Keratinocyte (primary cell): ENCODE measurements around the gene NTF4. TPM values are rescaled to one million over a fixed set of nuclear protein-coding genes. Genes with fewer than 3 reads are reported as not detected.

Experiments used
- DNase-seq: peaks from one replicate; pipeline ENCODE4 v3.0.0-alpha.2; 2011; ENCODE audit warnings: low read depth, missing footprints, low spot score
- FAIRE-seq: peaks from 2 replicates; lab custom pipeline; 2011; peaks lifted over from hg19 to GRCh38; lab: Jason Lieb, UNC
- H2AFZ ChIP-seq: 2 replicates; pipeline ENCODE4 v1.6.0; 2012; ENCODE audit warnings: low read length, control low read depth, inconsistent platforms; ENCODE audit not compliant: control insufficient read depth
- H3K27ac ChIP-seq: 2 replicates; pipeline ENCODE4 v1.5.1; 2011; ENCODE audit warnings: low read length; ENCODE audit not compliant: control insufficient read depth, insufficient read depth
- H3K27me3 ChIP-seq: 3 replicates; pipeline ENCODE4 v1.6.0; 2011; ENCODE audit warnings: low read length; ENCODE audit not compliant: control insufficient read depth, insufficient read depth; ENCODE audit errors: extremely low read depth
- H3K36me3 ChIP-seq, 2 experiments: 2 replicates in 1 of 2; 3 replicates in 1 of 2; pipeline ENCODE4 v1.5.1; 2011; ENCODE audit warnings: low read length in 2 of 2, mild to moderate bottlenecking in 1 of 2; ENCODE audit not compliant: control insufficient read depth in 2 of 2, insufficient read depth in 2 of 2; ENCODE audit errors: extremely low read depth in 1 of 2
- H3K4me1 ChIP-seq: 3 replicates; pipeline ENCODE4 v1.5.1; 2011; ENCODE audit warnings: low read length; ENCODE audit not compliant: control insufficient read depth, insufficient read depth; ENCODE audit errors: extremely low read depth
- H3K4me2 ChIP-seq: 3 replicates; pipeline ENCODE4 v1.6.0; 2011; ENCODE audit warnings: low read depth, low read length; ENCODE audit not compliant: control insufficient read depth, insufficient read depth; ENCODE audit errors: extremely low read depth
- H3K4me3 ChIP-seq, 3 experiments: fragments of 200-600 bp in 1 of 3; sonication (generic) in 1 of 3; 2 replicates in 2 of 3; 3 replicates in 1 of 3; pipeline ENCODE4 v1.5.1; 2011 to 2016; ENCODE audit warnings: low read length in 3 of 3, mild to moderate bottlenecking in 3 of 3, control low read depth in 2 of 3, inconsistent platforms in 1 of 3, low read depth in 1 of 3, mixed read lengths in 1 of 3, mixed run types in 1 of 3, moderate library complexity in 1 of 3; ENCODE audit not compliant: control insufficient read depth in 2 of 3, insufficient read depth in 2 of 3; ENCODE audit errors: extremely low read depth in 1 of 3
- H3K79me2 ChIP-seq: 2 replicates; pipeline ENCODE4 v1.6.0; 2012; ENCODE audit warnings: low read length; ENCODE audit not compliant: control insufficient read depth, insufficient read depth
- H3K9ac ChIP-seq: 3 replicates; pipeline ENCODE4 v1.6.0; 2011; ENCODE audit warnings: low read length; ENCODE audit not compliant: control insufficient read depth, insufficient read depth; ENCODE audit errors: extremely low read depth
- H3K9me1 ChIP-seq: 3 replicates; pipeline ENCODE4 v1.6.0; 2011; ENCODE audit warnings: low read length; ENCODE audit not compliant: control insufficient read depth, insufficient read depth; ENCODE audit errors: extremely low read depth
- H3K9me3 ChIP-seq: 2 replicates; pipeline ENCODE4 v1.5.1; 2012; ENCODE audit warnings: low read depth, low read length; ENCODE audit not compliant: control insufficient read depth
- H4K20me1 ChIP-seq: 3 replicates; pipeline ENCODE4 v1.6.0; 2011; ENCODE audit warnings: low read length; ENCODE audit not compliant: control insufficient read depth, insufficient read depth; ENCODE audit errors: extremely low read depth
- CTCF ChIP-seq, 3 experiments: IDR thresholded peaks in 1 of 3; conservative IDR thresholded peaks in 1 of 3; optimal IDR thresholded peaks in 1 of 3; 2 replicates in 2 of 3; 3 replicates in 1 of 3; pipeline versions ENCODE3 to v1.5.1; 2011; ENCODE audit warnings: low read length in 3 of 3, mild to moderate bottlenecking in 3 of 3, moderate library complexity in 2 of 3, control low read depth in 1 of 3, inconsistent platforms in 1 of 3; ENCODE audit not compliant: insufficient read depth in 2 of 3; ENCODE audit errors: extremely low read depth in 1 of 3
- EZH2 ChIP-seq: IDR thresholded peaks from one replicate; pipeline ENCODE4 v1.6.1; 2012; ENCODE audit warnings: inconsistent platforms, mild to moderate bottlenecking, low read length, moderate library complexity
- dilution Hi-C: fragments of 300-500 bp; cut with MboI; formaldehyde crosslinking; loops from one replicate; pipeline ENCODE4 v1.7.0; 2020; ENCODE audit warnings: low sequenced_read_pairs; ENCODE audit not compliant: extremely low pct_ligation_motif_present
- polyA plus RNA-seq, 5 experiments: library from polyadenylated mRNA; depleted of rRNA in 3 of 5; stranded (reverse) in 3 of 5; stranded (forward) in 1 of 5; unstranded in 1 of 5; fragments of >200 nt; gene quantifications; 1 replicate in 1 of 5; 2 replicates in 3 of 5; 3 replicates in 1 of 5; pipeline versions ENCODE4 v1.2.1 to v1.2.3, GENCODE V29; 2011 to 2012; ENCODE audit warnings: missing spikeins in 2 of 5, low read depth in 1 of 5, low replicate concordance in 1 of 5

The NTF4 gene
- polyA plus RNA-seq, 1 donor (not counting 4 experiments of a cell fraction or from before 2014, with no cell fraction given), result 8.3 TPM

GRCh38 chr19:49059053-49059452, 5.6 kb downstream of the NTF4 start:
- TF ChIP-seq EZH2, result no peak
- TF ChIP-seq CTCF (optimal IDR thresholded peaks at IDR 0.05 in 1 of 3, IDR thresholded peaks at IDR 0.05 in 1 of 3, conservative IDR thresholded peaks at IDR 0.05 in 1 of 3; ENCODE audit: extremely low read depth in 1 of 3, insufficient read depth in 2 of 3, low read length in 3 of 3), result no peak
- Histone ChIP-seq H3K9me3 (no peaks in the 10 kb centered on the region), H3K27me3 (no peaks in the 10 kb centered on the region), H3K36me3 (peaks cover 3 to 4% of the 10 kb centered on the region in 2 experiments), H4K20me1 (no peaks in the 10 kb centered on the region), H3K27ac (no peak overlapping the region), H3K4me2 (no peak overlapping the region), H3K79me2 (no peaks in the 10 kb centered on the region), H3K4me1 (peaks cover 21% of the 10 kb centered on the region), H3K4me3 (no peak overlapping the region), H2AFZ (no peak overlapping the region), H3K9ac (no peak overlapping the region), H3K9me1 (peaks cover 2% of the 10 kb centered on the region)
- dilution Hi-C loops, result no loop called here
- no peak for DNase-seq
- FAIRE-seq, result no peak

GRCh38 chr19:49058562-49058961, 6.1 kb downstream of the NTF4 start:
- H3K36me3 ChIP-seq, result peaks cover 3 to 4% of the 10 kb centered on the region in 2 experiments
- peaks cover 16% of the 10 kb centered on the region for H3K4me1 ChIP-seq
- no peaks in the 10 kb centered on the region for H3K9me3 ChIP-seq
- H3K9me1 ChIP-seq, result peaks cover 2% of the 10 kb centered on the region
- H3K79me2 ChIP-seq, result no peaks in the 10 kb centered on the region
- no peak overlapping the region for H3K27ac ChIP-seq
- H2AFZ ChIP-seq, result no peak overlapping the region
- TF ChIP-seq EZH2, result no peak
- TF ChIP-seq CTCF (optimal IDR thresholded peaks at IDR 0.05 in 1 of 3, IDR thresholded peaks at IDR 0.05 in 1 of 3, conservative IDR thresholded peaks at IDR 0.05 in 1 of 3; ENCODE audit: extremely low read depth in 1 of 3, insufficient read depth in 2 of 3, low read length in 3 of 3), result no peak
- no peaks in the 10 kb centered on the region for H3K27me3 ChIP-seq
- no peak for FAIRE-seq
- no peak for DNase-seq
- dilution Hi-C loops, result no loop called here
- H3K4me2 ChIP-seq, result peak overlapping the region; percentile 10
- H3K4me3 ChIP-seq, result no peak overlapping the region
- no peak overlapping the region for H3K9ac ChIP-seq
- no peaks in the 10 kb centered on the region for H4K20me1 ChIP-seq
